HG03457 (cell line): ENCODE results near the gene CPPED1.
"Not testable (repeated sequence)": the region's sequence is repeated elsewhere in the genome, so short reads cannot be mapped to it uniquely, and the experiment has no call there.

Experiments
- ATAC-seq: cut with Tn5 transposase; IDR thresholded peaks from one replicate; pipeline ENCODE4 v1.9.1; 2021; ENCODE audit warnings: moderate number of reproducible peaks; ENCODE audit not compliant: unreplicated experiment

The CPPED1 gene, protein sequence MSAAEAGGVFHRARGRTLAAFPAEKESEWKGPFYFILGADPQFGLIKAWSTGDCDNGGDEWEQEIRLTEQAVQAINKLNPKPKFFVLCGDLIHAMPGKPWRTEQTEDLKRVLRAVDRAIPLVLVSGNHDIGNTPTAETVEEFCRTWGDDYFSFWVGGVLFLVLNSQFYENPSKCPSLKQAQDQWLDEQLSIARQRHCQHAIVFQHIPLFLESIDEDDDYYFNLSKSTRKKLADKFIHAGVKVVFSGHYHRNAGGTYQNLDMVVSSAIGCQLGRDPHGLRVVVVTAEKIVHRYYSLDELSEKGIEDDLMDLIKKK

DNA sequence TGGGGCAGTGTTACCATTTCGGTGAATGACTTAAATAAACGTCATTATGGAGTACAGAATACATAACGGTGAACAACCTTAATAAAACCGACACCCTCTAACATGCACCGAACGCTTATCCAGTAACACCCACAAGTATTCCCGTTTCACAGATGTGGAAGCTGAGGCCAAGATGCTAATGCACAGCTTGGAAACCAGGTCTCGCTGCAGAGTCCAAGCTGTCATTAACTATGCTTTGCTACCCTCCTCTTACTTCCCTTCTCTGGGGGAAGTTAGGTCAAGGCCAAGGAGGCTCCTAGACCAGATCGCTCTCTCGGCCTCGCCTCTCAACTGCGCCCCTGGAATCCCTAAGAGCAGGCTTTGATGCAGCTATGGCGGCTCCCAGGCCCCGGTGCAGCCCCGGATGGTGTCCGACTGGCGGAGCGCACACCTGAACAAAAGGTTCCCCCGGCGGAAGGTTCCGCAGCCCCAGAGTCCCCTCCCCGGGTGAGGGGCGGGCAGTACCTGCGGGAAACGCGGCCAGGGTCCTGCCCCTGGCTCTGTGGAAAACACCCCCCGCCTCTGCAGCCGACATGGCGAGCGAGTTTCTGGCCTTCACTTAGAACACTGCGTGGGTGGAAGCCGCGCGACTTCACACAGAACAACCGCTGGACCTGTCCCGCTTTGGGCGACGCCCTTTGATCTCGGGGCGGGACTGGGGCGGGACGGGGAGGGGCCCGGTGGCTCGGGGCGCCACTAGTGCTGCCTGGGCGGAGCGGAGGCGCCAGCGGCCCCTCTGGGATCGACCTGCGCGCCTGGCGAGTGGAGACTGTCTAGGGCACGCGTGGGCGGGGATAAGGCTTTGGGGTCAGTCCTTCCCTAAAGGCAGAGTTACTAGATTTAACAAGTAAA is at the start of gene CPPED1:
TSS of gene CPPED1 (minus strand) at position 685 of the 891 bp plus-strand sequence. CDS start at position 574, 111 bp downstream.
- peak; percentile 81 for ATAC-seq

DNA sequence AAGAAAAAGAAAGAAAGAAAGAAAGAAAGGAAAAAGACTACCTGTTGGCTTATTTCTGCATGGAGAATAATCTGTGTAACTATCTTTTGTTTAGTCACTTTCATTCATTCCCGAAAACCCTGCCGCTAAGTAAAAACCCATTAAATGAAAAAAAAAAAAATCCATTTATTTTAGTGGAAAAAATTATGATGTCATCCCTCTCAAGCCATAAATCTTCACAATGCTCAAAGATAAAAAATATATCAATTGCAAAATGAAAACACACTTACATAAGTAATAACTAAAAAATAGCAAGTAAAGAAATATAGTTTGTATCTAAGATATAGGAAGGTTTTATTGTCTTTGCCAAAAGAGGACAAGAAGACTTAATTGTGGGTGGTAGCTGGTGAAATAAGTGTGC is 46.5 kb upstream of the CPPED1 start:
- no peak for ATAC-seq

DNA sequence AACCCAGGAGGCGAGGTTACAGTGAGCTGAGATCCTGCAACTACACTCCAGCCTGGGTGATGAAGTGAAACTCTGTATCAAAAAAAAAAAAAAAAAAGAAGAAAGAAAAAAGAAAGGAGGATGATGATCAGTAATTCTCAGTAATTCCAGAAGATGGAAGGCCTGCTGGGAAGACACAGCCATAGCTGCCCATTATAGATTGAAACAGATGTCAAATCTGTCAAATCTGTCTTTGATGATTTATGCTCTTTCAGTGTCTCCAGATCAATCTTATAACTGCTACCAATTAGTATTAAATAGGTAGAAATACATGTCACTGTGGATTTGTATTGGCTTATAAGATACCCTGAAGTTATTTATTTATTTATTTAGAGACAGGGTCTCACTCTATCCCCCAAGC is 42.9 kb upstream of the CPPED1 start:
- ATAC-seq: no peak

DNA sequence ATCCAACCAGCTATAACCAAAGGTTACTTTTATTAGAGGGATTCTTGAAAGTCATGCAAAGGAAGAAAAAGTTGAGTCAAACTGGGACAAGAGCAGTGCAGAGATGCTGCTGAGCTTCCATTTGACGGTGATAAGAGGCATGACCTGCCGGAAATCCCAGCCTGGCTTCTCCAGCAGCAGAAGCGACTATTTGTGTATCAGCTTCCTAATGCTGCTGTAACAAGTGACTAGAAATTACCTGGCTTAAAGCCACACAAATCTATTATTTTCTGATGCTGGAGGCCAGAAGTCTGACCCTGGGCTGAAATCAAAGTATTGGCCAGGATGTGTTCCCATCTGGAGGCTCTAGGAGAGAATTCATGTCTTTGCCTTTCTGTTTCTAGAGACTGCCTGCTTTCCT is 41.6 kb upstream of the CPPED1 start:
- ATAC-seq: no peak

DNA sequence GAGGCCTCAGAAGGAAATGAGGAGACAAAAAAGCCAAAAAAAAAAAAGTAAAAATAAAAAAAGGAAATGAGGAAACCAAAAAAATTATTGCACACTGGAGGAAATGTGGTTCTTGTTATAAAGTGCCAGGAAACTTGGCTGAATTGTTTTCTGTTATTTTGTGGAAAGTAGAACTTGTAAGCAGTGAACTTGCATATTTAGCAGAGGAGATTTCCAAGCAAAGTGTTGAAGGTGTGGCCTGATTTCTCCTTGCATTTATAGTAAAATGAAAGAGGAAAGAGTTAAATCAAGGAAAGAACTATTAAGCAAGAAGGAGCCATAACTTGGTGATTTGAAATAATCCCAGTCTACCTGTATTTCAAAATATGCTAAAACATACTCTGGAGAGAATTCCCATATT is 34.1 kb upstream of the CPPED1 start:
- ATAC-seq: no peak

DNA sequence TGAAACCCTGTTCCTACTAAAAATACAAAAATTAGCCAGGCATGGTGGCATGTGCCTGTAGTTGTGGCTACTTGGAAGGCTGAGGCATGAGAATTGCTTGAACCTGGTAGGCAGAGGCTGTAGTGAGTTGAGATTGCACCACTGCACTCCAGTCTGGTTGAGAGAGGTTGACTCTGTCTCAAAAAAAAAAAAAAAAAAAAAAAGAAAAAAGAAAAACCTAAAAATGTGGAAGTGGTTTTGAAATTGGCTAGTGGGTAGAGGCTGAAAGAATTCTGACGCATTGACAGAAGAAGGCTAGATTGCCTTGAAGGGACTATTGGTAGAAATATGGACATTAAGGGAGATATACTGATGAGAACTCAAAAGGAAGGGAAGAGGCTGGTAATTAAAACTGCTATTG is 33.6 kb upstream of the CPPED1 start:
- no peak for ATAC-seq

DNA sequence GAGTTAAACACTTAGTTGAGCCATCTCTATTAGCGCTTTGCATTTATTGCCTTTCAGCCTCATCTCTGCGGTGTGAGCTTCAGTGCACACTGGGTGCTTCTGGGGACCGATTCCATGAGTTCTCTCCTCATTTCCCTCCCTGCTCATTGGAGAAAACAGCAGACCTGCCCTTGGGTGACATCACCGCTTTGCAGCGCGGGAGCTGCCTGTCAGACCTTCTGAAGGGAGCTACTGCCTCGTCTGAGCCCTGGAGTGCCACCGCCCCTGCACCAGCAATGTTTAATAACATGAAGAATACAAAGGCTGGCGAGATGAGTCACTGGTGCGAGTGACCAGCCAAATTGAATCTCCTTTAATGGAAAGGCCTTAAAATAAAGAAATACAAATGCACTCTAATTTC is 30.2 kb upstream of the CPPED1 start:
- no peak for ATAC-seq

DNA sequence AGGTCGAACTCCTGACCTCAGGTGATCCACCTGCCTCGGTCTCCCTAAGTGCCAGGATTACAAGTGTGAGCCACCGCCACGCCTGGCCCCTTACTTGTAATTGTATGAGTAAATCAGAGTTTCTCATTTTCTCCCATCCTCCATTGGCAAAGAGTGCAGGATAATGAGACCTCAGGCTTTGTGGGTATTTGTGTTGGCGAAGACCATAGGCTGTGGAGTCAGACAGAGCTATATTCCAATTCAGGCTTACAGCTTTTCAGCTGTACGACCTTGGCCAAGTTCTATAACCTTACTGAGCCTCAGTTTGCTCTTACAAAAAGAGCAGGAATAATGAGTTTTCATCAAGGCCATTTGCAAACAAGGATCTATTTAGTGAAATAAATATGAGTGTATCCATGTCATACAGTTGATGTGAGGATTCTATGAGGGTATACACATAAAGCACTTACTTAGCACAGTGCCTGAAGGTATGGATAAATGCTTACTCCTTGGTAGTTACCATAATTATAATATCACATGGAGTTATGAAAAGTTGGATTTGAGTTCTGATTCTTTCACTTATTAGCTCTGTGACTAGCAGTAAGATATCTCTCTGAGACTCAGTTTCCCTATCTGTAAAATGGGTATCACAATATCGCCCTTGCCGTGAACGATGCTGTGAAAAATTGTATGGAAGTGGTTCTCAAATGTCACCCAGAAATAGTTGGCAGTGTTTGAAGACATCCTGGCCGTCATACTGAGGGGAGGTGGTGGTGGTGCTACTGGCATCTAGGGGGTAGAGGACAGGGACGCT is 25.6 kb upstream of the CPPED1 start:
- ATAC-seq: no peak

DNA sequence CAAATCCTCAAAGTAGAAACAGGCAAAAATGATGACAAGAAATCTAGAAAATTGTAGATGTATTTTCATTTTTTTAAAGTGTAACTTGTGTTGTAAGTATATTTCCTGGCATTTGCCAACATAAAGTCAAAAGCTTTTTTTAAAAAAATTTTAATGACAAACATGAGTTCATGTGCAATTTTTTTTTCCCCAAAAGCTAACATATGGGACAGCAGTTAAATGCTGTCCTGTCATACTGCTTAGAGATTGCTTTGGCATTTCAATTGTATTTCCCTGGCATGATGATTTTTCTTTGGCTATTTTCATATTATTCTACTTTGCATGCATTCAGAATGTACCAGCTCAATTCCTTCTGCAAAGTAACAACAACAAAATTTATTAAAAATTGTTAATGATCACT is 24.5 kb upstream of the CPPED1 start:
- no peak for ATAC-seq

DNA sequence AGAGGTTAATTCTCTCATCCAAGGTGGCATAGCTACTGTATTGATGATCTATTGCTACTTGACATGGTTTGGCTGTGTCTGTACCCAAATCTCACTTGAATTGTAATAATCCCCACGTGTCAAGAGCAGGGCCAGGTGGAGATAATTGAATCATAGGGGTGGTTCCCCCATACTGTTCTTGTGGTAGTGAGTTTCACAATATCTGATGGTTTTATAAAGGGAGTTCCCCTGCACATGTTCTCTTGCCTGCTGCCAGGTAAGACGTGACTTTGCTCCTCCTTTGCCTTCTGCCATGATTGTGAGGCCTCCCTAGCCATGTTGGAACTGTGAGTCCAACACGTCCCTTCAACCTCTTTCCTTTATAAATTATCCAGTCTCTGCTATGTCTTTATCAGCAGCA is 22.9 kb upstream of the CPPED1 start:
- ATAC-seq: no peak

DNA sequence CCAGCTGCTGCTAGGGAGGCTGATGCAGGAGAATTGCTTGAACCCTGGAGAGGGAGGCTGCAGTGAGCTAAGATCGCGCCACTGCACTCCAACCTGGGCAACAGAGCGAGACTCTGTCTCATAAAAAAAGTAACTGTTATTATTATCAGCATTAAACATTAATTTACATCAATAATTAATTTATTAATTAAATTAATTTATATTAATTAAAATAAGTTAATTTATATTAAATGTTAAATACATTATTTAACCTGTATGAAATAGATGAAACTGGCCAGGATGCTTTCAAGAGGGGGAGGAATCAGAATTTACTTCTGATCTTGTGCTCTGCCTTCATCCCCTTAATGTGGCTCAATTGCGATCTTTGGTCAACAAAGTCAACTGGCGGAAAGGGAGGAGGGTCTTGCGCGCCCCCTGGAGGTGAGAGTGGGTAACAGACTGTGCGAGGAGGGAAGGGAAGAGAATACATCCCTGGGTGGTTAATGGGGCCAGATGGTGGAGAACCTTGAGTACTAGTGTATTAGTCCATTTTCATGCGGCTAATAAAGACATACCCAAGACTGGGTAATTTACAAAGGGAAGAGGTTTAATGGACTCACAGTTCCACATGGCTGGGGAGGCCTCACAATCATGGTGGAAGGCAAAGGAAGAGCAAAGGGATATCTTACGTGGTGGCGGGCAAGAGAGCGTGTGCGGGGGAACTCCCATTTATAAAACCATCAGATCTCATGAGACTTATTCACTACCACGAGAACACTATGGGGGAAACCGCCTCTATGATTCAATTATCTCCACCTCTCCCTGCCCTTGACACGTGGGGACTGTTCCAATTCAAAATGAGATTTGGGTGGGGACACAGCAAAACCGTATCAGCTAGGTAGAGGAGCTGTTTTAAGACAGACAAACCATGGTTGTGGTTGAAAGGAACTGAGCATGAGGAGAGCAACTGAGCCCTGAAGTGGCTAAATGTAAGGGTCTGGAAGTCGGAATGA is 15.7 kb upstream of the CPPED1 start:
- ATAC-seq: no peak

DNA sequence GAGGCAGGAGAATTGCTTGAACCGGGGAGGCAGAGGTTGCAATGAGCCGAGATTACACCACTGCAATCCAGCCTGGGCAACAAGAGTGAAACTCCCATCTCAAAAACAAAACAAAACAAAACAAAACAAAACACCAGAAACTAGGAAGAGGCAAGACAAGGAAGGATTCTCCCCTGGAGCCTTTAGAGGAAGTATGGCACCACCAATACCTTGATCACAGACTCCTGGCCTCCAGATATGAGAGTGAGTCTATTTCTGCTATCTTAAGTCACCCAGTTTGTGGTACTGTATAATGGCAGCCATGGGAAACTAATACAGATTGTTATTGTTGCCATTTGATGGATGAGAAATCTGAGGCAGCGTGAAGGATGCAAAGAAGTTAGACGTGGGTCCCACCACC is 14.6 kb upstream of the CPPED1 start:
- no peak for ATAC-seq

DNA sequence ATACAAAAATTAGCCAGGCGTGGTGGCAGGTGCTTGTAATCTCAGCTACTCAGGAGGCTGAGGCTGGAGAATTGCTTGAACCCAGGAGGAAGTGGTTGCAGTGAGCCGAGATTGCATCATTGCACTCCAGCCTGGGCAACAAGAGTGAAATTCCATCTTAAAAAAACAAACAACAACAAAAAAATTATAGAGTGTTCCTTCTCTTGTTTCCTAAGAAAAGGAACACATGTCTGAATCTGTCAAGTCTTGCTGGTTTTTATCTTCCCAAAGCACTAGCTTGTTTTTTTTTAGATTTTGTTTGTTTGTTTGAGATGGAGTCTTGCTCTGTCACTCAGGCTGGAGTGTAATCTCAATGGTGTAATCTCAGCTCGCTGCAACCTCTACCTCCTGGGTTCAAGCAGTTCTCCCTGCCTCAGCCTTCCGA is 13.1 kb upstream of the CPPED1 start:
- ATAC-seq: not testable (repeated sequence)

DNA sequence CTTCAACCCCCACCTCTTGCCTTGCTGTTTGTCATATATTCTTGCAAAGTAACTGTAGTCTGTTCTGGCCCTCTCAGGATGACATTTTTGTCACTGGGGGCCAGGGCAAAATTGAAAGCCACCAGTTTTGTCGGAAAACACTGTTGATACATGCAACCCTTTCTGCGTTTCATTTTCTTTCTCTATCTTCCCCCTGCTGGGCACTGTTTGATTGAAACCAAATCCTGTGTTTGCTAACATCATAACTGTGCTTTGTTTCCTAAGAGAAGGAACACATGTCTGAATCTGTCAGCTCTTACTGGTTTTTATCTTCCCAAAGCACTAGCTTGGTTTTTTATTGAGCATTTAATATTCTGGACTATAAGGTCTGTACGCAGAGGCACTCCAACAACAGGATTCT is 11.7 kb upstream of the CPPED1 start:
- ATAC-seq: no peak

DNA sequence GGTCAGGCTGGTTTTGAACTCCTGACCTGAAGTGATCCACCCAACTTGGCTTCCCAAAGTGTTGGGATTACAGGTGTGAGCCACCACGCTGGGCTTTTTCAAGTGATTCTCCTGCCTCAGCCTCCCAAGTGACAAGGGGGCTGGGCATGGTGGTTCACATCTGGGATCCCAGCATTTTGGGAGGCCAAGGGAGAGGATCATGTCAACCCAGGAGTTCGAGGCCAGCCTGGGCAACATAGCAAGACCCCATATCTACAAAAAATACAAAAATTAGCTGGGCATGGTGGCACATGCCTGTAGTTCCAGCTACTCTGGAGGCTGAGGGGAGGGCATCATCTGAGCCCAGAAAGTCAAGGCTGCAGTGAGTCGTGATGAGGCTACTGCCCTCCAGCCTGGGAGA is 10.0 kb upstream of the CPPED1 start:
- ATAC-seq: not testable (repeated sequence)

DNA sequence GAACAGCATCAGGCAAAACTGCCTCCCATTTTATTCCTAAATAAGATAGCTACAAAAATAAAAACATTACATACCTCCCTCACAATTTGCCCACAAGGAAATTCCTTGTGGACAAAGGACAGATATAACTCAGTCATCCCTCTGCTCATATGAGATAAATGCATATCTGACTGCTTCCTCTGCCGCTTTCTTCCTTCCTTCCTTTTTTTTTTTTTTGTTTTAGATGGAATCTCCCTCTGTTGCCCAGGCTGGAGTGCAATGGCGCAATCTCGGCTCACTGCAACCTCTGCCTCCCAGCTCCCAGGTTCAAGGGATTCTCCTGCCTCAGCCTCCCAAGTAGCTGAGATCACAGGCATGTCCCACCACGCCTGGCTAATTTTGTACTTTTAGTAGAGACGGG is 9.6 kb upstream of the CPPED1 start:
- ATAC-seq: not testable (repeated sequence)

DNA sequence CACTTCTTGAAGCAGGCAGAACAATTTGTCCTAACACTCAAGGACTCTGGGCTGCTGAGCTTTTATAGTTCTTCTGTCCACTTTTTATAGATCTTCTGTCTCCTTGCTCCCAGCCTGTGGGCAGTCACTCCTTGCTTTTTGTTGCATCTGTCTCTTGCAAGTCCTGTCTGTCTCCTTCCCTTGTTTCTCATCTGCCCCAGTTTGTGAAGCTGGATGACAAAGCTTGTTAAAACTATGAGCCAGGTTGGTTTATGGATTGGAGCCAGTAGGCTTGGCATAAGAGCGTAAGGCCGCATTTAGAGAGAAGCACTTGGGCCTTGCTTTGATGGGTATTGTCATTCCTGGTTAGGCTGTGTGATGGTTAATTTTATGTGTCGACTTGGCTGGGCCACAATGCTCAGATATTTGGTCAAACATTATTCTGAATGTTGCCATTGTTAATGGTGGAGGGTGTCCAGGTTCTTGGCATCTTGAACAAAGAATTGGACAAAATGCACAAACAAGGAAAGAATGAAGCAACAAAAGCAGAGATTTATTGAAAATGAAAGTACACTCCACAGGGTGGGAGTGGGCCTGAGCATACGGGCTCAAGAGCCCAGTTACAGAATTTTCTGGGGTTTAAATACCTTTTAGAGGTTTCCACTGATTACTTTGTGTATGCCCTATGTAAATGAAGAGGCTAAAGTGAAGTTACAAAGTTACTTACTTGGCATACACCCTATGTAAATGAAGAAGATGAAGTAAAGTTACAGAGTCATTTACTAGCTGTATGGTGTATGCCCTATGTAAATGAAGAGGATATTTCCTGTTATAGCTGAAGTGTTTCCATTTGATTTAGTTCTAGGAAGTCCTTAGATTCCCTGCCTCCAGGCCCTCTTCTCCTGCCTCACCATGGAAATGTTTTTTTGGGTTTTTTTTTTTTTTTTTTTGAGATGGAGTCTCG is 8.0 kb upstream of the CPPED1 start:
- no peak for ATAC-seq

DNA sequence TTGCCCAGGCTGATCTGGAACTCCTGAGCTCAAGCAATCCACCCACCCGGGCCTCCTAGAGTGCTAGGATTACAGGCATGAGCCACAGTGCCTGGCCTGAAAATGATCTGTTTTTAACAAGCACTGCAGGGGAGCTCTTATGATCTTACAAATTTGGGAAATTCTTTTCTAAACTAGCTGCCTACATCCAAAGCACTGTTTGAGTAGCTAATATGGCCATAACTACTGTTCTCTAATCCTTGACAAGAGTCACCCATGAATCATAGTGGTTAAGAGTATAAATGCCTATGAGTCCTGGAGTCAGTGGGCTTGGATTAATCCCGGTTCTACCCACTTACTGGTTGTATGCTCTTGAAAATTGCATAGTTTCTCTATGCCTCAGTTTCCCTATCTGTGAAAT is 1.4 kb upstream of the CPPED1 start:
- no peak for ATAC-seq

DNA sequence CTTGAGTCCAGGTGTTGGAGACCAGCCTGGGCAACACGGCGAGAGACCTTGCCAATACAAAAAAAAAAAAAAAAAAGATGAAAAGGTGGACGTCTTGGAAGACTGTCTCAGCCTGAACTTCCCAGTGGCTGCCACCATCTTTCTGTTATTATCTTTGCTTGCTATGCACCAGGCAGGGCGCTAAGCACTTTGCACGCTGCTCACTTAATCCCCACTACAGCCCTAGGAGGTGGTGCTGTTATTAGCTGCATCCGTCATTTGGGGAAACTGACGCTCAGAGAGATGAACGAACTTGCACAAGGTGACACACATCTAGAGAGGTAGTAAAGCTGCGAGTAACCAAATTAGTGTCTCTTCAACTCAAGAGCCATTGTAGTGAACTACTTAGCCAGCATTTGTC is 708 bp upstream of the CPPED1 start:
- ATAC-seq: no peak
